Stomach (tissue), 9 donors: ENCODE data around the gene GNL1. TPM values are rescaled to one million over a fixed set of nuclear protein-coding genes. Genes with fewer than 3 reads are reported as not detected.
"Not testable (repeated sequence)": the region's sequence is repeated elsewhere in the genome, so short reads cannot be mapped to it uniquely, and the experiment has no call there.

ENCODE experiments used
- DNase-seq, 2 donors: peaks; one replicate each; pipeline versions ENCODE4 v3.0.0 to v3.0.0-alpha.2; 2013 to 2019
- H3K27ac ChIP-seq, 5 donors: fragments of 200-600 bp in 4 of 5; sonication (generic) in 4 of 5; one replicate each; pipeline ENCODE4 v1.5.1; 2013 to 2019; ENCODE audit warnings: mild to moderate bottlenecking in 1 of 5, moderate library complexity in 1 of 5
- H3K27me3 ChIP-seq, 3 donors: fragments of 200-600 bp; sonication (generic); one replicate each; pipeline ENCODE4 v1.5.1; 2017 to 2019; ENCODE audit warnings: mixed run types in 1 of 3
- H3K36me3 ChIP-seq, 4 donors: fragments of 200-600 bp; sonication (generic); 1 replicate in 3 of 4; 2 replicates in 1 of 4; pipeline ENCODE4 v1.5.1; 2016 to 2019
- H3K4me1 ChIP-seq, 4 donors: fragments of 200-600 bp; sonication (generic); one replicate each; pipeline ENCODE4 v1.5.1; 2016 to 2019
- H3K4me3 ChIP-seq, 4 donors: fragments of 200-600 bp; sonication (generic) in 3 of 4; one replicate each; pipeline ENCODE4 v1.5.1; 2016 to 2019; ENCODE audit warnings: mild to moderate bottlenecking in 1 of 4
- H3K9me3 ChIP-seq, 4 donors: fragments of 200-600 bp; sonication (generic); one replicate each; pipeline ENCODE4 v1.5.1; 2016 to 2019
- EP300 ChIP-seq: sonication (generic); formaldehyde crosslinking; IDR thresholded peaks from one replicate; pipeline ENCODE4 v1.6.1; 2017; ENCODE audit warnings: antibody characterized with exemption
- POLR2A ChIP-seq, 4 donors: fragments of 450-650 bp; IDR thresholded peaks; one replicate each; pipeline ENCODE4 v1.6.1; 2016; ENCODE audit warnings: antibody characterized with exemption in 4 of 4, control low read depth in 2 of 4, mild to moderate bottlenecking in 1 of 4, moderate library complexity in 1 of 4
- POLR2AphosphoS5 ChIP-seq, 3 donors: sonication (generic); formaldehyde crosslinking; IDR thresholded peaks; one replicate each; pipeline ENCODE4 v1.6.1; 2016; ENCODE audit warnings: antibody characterized with exemption in 3 of 3
- WGBS, 5 donors: extraction: QIAGEN DNeasy Blood & Tissue Kit in 3 of 5; methylation state at CpG; one replicate each; pipeline versions ENCODE4 v1.1.5 to v1.1.7; 2013 to 2018; 5-methylcytosine and 5-hydroxymethylcytosine counted together
- intact Hi-C: fragments of 100-400 bp; cut with DNase I; formaldehyde crosslinking; loops from one replicate; pipeline ENCODE4 v1.15.1; 2023; ENCODE audit warnings: low total_unique reads
- polyA plus RNA-seq, 3 donors: library from polyadenylated mRNA; stranded (reverse); fragments of 200-250 nt; gene quantifications; one replicate each; pipeline ENCODE4 v1.2.3, GENCODE V29; 2013
- total RNA-seq, 5 donors: library from RNA; depleted of rRNA; stranded (reverse); fragments of >200 nt; gene quantifications; one replicate each; pipeline versions ENCODE4 v1.1.0 to v1.2.3, GENCODE V29; 2014 to 2016
- TF ChIP-seq, protein P1 (sequence below), 7 experiments: fragments of 450-650 bp in 4 of 7; fragments of 200-600 bp in 3 of 7; sonication (generic) in 3 of 7; IDR thresholded peaks; one replicate each; pipeline ENCODE4 v1.5.1; 2016 to 2019; ENCODE audit warnings: antibody characterized with exemption in 7 of 7, control low read depth in 2 of 7, mild to moderate bottlenecking in 1 of 7
- donor health status: healthy with polysubstance abuse.
- donor health status: Bipolar disorder and iron deficiency.
- donor health status: healthy.

GNL1 gene
- total and polyA plus RNA-seq, 8 donors = 12.7 to 53.3 (median 31.2) TPM

DNA sequence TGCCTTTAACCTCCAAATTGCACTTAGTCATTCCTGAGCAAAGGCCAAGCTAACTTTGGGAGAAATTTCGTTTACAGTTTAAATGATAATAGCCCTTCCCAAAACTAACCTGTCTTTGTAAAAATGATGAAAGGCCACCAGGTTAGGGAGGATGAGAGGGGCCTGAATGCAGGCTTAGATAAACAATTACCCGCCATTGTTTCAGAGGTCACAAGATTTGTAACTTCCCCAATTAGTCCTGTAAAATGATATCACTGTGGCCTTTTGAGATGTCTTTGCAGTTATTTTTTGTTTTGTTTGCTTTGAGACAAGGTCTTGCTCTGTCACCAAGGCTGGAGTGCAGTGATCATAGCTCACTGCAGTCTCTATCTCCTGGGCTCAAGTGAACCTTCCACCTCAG lies 26.3 kb downstream of the GNL1 start:
- WGBS, 5 donors = 47 to 62% (median 56%) methylated on average over 2 of the region's 2 CpGs
- intact Hi-C loops = no loop called here
- peak overlapping the region in 2 of 5 donors; percentile 67 to 73 for H3K27ac ChIP-seq
- no peak overlapping the region for H3K4me3 ChIP-seq
- no peak for TF ChIP-seq EP300
- TF ChIP-seq POLR2A (IDR thresholded peaks at IDR 0.05) = no peak
- H3K9me3 ChIP-seq = no peaks in the 10 kb centered on the region
- DNase-seq = no peak
- no peaks in the 10 kb centered on the region for H3K27me3 ChIP-seq
- H3K36me3 ChIP-seq = no peaks in the 10 kb centered on the region
- H3K4me1 ChIP-seq = peaks cover 4 to 30% (median 9%) of the 10 kb centered on the region in 4 donors

DNA sequence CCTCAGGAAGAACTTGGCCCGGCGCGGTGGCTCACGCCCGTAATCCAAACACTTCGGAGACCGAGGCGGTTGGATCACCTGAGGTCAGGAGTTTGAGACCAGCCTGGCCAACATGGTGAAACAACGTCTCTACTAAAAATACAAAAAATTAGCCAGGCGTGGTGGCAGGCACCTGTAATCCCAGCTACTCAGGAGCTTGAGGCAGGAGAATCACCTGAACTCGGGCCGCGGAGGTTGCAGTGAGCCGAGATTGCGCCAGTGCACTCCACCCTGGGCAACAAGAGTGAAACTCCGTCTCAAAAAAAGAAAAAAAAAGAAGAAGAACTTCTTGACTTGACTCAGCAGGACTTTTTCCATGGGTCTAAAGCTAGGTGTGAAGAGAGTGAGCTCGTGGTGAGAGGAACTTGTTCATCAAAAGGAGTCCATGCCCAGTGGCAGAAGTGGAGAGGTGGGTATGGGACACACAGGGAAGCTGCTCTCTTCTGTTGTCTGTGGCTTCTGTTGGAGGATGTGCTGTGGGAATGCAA lies 26.9 kb downstream of the GNL1 start:
- Histone ChIP-seq H3K27ac (peak overlapping the region in 2 of 5 donors; percentile 67 to 73), H3K4me1 (peaks cover 4 to 30% (median 9%) of the 10 kb centered on the region in 4 donors)
- H3K4me3 ChIP-seq, intact Hi-C loops, H3K27me3 ChIP-seq, H3K36me3 ChIP-seq, DNase-seq, H3K9me3 ChIP-seq: not testable (repeated sequence)
- WGBS, 5 donors = 83 to 92% (median 86%) methylated on average over 17 of the region's 17 CpGs

DNA sequence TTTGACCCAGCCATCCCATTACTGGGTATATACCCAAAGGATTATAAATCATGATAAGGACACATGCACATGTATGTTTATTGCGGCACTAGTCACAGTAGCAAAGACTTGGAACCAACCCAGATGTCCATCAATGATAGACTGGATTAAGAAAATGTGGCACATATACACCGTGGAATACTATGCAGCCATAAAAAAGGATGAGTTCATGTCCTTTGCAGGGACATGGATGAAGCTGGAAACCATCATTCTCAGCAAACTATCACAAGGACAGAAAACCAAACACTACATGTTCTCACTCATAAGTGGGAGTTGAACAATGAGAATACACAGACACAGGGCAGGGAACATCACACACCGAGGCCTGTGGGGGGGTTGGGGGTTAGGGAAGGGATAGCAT lies 29.8 kb downstream of the GNL1 start:
- DNase-seq, intact Hi-C loops, H3K36me3 ChIP-seq, H3K27ac ChIP-seq, H3K27me3 ChIP-seq, H3K4me3 ChIP-seq, H3K9me3 ChIP-seq: not testable (repeated sequence)
- peaks cover 0 to 14% (median 7%) of the 10 kb centered on the region in 4 donors for H3K4me1 ChIP-seq
- 93 to 98% (median 95%) methylated on average over 3 of the region's 3 CpGs for WGBS, 5 donors

DNA sequence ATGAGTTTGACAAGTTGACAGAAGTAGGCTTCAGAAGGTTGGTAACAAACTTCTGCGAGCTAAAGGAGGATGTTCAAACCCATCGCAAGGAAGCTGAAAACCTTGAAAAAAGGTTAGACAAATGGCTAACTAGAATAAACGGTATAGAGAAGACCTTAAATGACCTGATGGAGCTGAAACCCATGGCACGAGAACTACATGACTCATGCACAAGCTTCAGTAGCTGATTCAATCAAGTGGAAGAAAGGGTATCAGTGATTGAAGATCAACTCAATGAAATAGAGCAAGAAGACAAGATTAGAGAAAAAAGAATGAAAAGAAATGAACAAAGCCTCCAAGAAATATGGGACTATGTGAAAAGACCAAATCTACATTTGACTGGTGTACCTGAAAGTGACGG lies 34.3 kb downstream of the GNL1 start:
- H3K4me1 ChIP-seq = peaks cover 0 to 14% (median 1%) of the 10 kb centered on the region in 4 donors
- H3K4me3 ChIP-seq, H3K36me3 ChIP-seq, DNase-seq, intact Hi-C loops, H3K9me3 ChIP-seq, H3K27me3 ChIP-seq, H3K27ac ChIP-seq: not testable (repeated sequence)
- WGBS, 5 donors = 80 to 86% (median 82%) methylated on average over 5 of the region's 5 CpGs

DNA sequence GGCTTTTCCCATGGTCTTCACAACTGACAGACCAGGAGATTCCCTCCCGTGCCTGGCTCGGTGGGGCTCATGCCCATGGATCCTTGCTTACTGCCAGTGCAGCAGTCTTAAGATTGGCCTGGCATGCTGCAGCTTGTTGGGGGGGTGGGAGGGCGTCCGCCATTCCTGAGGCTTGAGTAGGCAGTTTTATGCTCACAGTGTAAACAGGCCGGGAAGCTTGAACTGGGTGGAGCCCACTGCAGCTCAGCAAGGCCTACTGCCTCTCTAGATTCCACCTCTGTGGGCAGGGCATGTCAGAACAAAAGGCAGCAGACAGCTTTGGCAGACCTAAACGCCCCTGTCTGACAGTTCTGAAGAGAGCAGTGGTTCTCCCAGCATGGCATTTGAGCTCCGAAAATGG lies 35.2 kb downstream of the GNL1 start:
- H3K4me3 ChIP-seq, H3K27me3 ChIP-seq, intact Hi-C loops, H3K9me3 ChIP-seq, H3K36me3 ChIP-seq: not testable (repeated sequence)
- Histone ChIP-seq H3K27ac (peak overlapping the region; percentile 17 to 67 (median 45)), H3K4me1 (peaks cover 0 to 18% (median 6%) of the 10 kb centered on the region in 4 donors)
- peak in 1 of 2 donors; percentile 68 for DNase-seq
- WGBS, 5 donors = 43 to 70% (median 53%) methylated on average over 2 to 7 of the region's 7 CpGs

DNA sequence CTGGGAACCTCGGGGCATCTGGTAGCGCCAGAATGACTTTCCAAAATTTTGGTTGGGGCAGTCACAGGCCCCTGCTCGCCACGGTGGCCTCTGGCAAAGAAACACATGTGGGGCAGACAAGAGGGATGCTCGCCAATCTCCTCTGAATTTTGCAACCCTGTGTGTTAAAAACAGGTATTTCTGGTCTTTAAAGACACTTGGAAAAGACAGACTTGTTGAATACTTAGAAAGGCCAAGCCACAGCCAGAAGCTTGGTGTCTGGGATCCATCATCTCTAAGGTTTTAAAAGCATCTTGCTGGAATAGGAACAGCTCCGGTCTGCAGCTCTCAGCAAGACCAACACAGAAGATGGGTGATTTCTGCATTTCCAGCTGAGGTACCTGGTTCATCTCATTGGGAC lies 35.8 kb downstream of the GNL1 start:
- Histone ChIP-seq H3K27ac (peak overlapping the region in 4 of 5 donors; percentile 37 to 67 (median 54)), H3K36me3 (no peaks in the 10 kb centered on the region), H3K27me3 (no peaks in the 10 kb centered on the region), H3K4me3 (no peak overlapping the region), H3K4me1 (peaks cover 0 to 18% (median 8%) of the 10 kb centered on the region in 4 donors), H3K9me3 (no peaks in the 10 kb centered on the region)
- intact Hi-C loops = no loop called here
- 89 to 95% (median 93%) methylated on average over 6 of the region's 6 CpGs for WGBS, 5 donors
- no peak for TF ChIP-seq POLR2AphosphoS5 (IDR thresholded peaks at IDR 0.05)
- TF ChIP-seq, protein P1, sequence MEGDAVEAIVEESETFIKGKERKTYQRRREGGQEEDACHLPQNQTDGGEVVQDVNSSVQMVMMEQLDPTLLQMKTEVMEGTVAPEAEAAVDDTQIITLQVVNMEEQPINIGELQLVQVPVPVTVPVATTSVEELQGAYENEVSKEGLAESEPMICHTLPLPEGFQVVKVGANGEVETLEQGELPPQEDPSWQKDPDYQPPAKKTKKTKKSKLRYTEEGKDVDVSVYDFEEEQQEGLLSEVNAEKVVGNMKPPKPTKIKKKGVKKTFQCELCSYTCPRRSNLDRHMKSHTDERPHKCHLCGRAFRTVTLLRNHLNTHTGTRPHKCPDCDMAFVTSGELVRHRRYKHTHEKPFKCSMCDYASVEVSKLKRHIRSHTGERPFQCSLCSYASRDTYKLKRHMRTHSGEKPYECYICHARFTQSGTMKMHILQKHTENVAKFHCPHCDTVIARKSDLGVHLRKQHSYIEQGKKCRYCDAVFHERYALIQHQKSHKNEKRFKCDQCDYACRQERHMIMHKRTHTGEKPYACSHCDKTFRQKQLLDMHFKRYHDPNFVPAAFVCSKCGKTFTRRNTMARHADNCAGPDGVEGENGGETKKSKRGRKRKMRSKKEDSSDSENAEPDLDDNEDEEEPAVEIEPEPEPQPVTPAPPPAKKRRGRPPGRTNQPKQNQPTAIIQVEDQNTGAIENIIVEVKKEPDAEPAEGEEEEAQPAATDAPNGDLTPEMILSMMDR (IDR thresholded peaks at IDR 0.05) = no peak
- no peak for TF ChIP-seq POLR2A (IDR thresholded peaks at IDR 0.05)
- no peak for TF ChIP-seq EP300
- no peak for DNase-seq

DNA sequence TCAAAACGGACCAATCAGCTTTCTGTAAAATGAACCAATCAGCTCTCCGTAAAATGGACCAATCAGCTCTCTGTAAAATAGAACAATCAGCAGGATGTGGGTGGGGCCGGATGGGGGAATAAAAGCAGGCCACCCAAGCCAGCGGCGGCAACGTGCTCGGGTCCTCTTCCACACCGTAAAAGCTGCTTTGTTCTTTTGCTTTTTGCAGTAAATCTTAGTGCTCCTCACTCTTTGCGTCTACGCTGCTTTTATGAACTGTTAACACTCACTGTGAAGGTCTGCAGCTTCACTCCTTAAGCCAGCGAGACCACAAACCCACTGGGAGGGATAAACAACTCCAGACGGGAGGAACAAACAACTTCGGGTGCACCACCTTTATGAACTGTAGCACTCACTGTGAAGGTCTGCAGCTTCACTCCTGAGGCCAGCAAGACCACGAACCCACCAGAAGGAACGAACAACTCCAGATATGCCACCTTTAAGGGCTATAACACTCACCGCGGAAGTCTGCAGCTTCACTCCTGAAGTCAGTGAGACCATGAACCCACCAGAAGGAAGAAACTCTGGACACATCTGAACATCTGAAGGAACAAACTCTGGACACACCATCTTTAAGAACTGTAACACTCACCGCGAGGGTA lies 37.7 kb downstream of the GNL1 start:
- H3K9me3 ChIP-seq, H3K4me3 ChIP-seq, intact Hi-C loops, H3K36me3 ChIP-seq, H3K27me3 ChIP-seq, H3K27ac ChIP-seq, DNase-seq: not testable (repeated sequence)
- H3K4me1 ChIP-seq = peaks cover 0 to 23% (median 11%) of the 10 kb centered on the region in 4 donors
- 72 to 88% (median 78%) methylated on average over 19 of the region's 19 CpGs for WGBS, 5 donors

DNA sequence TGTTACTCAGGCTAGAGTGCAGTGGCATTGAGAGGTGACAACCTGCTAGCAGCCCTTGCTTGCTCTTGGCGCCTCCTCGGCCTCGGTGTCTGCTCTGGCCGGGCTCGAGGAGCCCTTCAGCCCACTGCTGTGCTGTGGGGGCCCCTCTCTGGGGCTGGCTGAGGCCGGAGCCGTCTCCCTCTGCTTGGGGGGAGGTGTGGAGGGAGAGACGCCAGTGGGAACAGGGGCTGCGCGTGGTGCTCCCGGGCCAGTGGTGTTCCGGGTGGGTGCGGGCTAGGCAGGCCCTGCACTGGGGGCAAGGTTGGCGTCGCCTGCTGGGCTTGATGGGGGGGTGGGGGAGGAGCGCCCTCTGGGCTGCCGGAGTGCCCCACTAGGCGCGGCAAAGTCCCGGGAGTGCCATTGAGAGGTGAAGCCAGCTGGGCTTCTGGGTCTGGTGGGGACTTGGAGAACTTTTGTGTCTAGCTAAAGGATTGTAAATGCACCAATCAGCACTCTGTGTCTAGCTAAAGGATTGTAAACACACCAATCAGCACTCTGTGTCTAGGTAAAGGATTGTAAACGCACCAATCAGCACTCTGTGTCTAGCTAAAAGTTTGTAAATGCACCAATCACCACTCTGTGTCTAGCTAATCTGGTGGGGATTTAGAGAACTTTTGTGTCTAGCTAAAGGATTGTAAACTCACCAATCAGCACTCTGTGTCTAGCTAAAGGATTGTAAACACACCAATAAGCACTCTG lies 38.4 kb downstream of the GNL1 start:
- H3K36me3 ChIP-seq, DNase-seq, intact Hi-C loops, H3K4me3 ChIP-seq, H3K9me3 ChIP-seq, H3K27me3 ChIP-seq: not testable (repeated sequence)
- WGBS, 5 donors = 88 to 98% (median 91%) methylated on average over 19 to 21 of the region's 21 CpGs
- H3K27ac ChIP-seq = peak overlapping the region in 3 of 5 donors; percentile 89 to 95 (median 91)
- H3K4me1 ChIP-seq = peaks cover 0 to 23% (median 11%) of the 10 kb centered on the region in 4 donors

DNA sequence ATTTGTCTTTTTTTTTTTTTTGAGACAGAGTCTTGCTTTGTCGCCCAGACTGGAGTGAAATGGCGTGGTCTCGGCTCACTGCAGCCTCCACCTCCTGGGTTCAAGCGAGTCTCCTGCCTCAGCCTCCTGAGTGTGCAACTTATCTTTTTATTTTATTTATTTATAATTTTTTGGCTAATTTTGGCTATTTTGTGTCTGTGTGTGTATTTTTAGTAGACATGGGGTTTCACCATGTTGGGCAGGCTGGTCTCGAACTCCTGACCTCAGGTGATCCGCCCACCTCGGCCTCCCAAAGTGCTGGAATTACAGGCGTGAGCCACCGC lies 39.6 kb downstream of the GNL1 start:
- Histone ChIP-seq H3K27ac (peak overlapping the region; percentile 86 to 95 (median 89)), H3K4me1 (peaks cover 0 to 23% (median 11%) of the 10 kb centered on the region in 4 donors), H3K4me3 (peak overlapping the region; percentile 18 to 46 (median 43))
- WGBS, 5 donors = 49 to 60% (median 51%) methylated on average over 9 of the region's 9 CpGs
- H3K9me3 ChIP-seq, DNase-seq, intact Hi-C loops, H3K36me3 ChIP-seq, H3K27me3 ChIP-seq: not testable (repeated sequence)
